T-cell (primary cell): ENCODE data around the gene RP9. TPM values are rescaled to one million over a fixed set of nuclear protein-coding genes. Genes with fewer than 3 reads are reported as not detected.

Experiments used
- ATAC-seq, 4 experiments: fragments of 200-7000 bp in 3 of 4; fragments of 150-1000 bp in 1 of 4; cut with Tn5 transposase; replicated peaks in 1 of 4; 1 replicate in 3 of 4; 2 replicates in 1 of 4; pipeline ENCODE4 v1.10.0; 2021; ENCODE audit warnings: moderate library complexity in 3 of 4, mild to moderate bottlenecking in 2 of 4, moderate number of reproducible peaks in 1 of 4
- CTCF ChIA-PET, 2 donors: fragments of 300-600 bp; sonication (Branson Sonifier 250); formaldehyde crosslinking; loops; one replicate each; lab custom pipeline; 2022; ENCODE audit warnings: antibody characterized with exemption in 2 of 2; lab: Charles Lee
- POLR2A ChIA-PET, 2 donors: fragments of 300-600 bp; sonication (Branson Sonifier 250); formaldehyde crosslinking; loops; one replicate each; lab custom pipeline; 2022; ENCODE audit warnings: antibody characterized with exemption in 2 of 2; lab: Charles Lee
- DNase-seq, 35 experiments: peaks; one replicate each; pipeline versions ENCODE4 v3.0.0 to v3.0.0-alpha.2; 2013 to 2023
- H3K27ac ChIP-seq: one replicate; pipeline ENCODE4 v1.5.1; 2013; ENCODE audit warnings: low read length
- H3K27me3 ChIP-seq, 2 experiments: replicated peaks in 1 of 2; 1 replicate in 1 of 2; 2 replicates in 1 of 2; pipeline versions ENCODE4 v1.6.1 to v1.7.0; 2013; ENCODE audit warnings: low read length in 1 of 2, mixed read lengths in 1 of 2; ENCODE audit not compliant: control insufficient read depth in 2 of 2, insufficient read depth in 2 of 2; ENCODE audit errors: extremely low read depth in 1 of 2
- H3K36me3 ChIP-seq, 2 donors: 1 replicate in 1 of 2; 2 replicates in 1 of 2; pipeline versions ENCODE4 v1.6.1 to v1.7.0; 2013; ENCODE audit warnings: low read length in 1 of 2; ENCODE audit not compliant: control insufficient read depth in 2 of 2, insufficient read depth in 1 of 2; ENCODE audit errors: extremely low read depth in 1 of 2
- H3K4me1 ChIP-seq, 2 experiments: 1 replicate in 1 of 2; 2 replicates in 1 of 2; pipeline versions ENCODE4 v1.6.1 to v1.7.0; 2013; ENCODE audit warnings: low read length in 2 of 2, mixed read lengths in 1 of 2; ENCODE audit not compliant: insufficient read depth in 2 of 2, control insufficient read depth in 1 of 2; ENCODE audit errors: extremely low read depth in 1 of 2
- H3K4me3 ChIP-seq, 2 donors: 1 replicate in 1 of 2; 2 replicates in 1 of 2; pipeline versions ENCODE4 v1.5.1 to v1.7.0; 2013; ENCODE audit warnings: mild to moderate bottlenecking in 2 of 2, low read length in 1 of 2, moderate library complexity in 1 of 2; ENCODE audit not compliant: control insufficient read depth in 1 of 2; ENCODE audit errors: extremely low read depth in 1 of 2
- H3K9me3 ChIP-seq: 2 replicates; pipeline ENCODE4 v1.7.0; 2013
- H3K27ac Mint-ChIP-seq, 2 donors: one replicate each; pipeline ENCODE4 v1.8.0; 2020 to 2021; ENCODE audit warnings: mild to moderate bottlenecking in 2 of 2, mixed read lengths in 2 of 2
- H3K27me3 Mint-ChIP-seq, 2 donors: one replicate each; pipeline ENCODE4 v1.8.0; 2021 to 2022; ENCODE audit warnings: mixed read lengths in 2 of 2
- H3K36me3 Mint-ChIP-seq: one replicate; pipeline ENCODE4 v1.8.0; 2021; ENCODE audit warnings: mixed read lengths
- H3K4me1 Mint-ChIP-seq, 3 donors: one replicate each; pipeline ENCODE4 v1.8.0; 2020 to 2022; ENCODE audit warnings: mixed read lengths in 3 of 3, mild to moderate bottlenecking in 1 of 3
- H3K4me3 Mint-ChIP-seq, 3 donors: one replicate each; pipeline ENCODE4 v1.8.0; 2020 to 2022; ENCODE audit warnings: mild to moderate bottlenecking in 3 of 3, mixed read lengths in 3 of 3, moderate library complexity in 3 of 3
- H3K9me3 Mint-ChIP-seq, 3 donors: one replicate each; pipeline ENCODE4 v1.8.0; 2020 to 2022; ENCODE audit warnings: mixed read lengths in 3 of 3
- whole genome bisulfite sequencing: methylation state at CpG from one replicate; pipeline ENCODE4 v1.1.5; 2013; ENCODE audit warnings: missing lambda C conversion rate; ENCODE audit not compliant: insufficient coverage; 5-methylcytosine and 5-hydroxymethylcytosine counted together
- total RNA-seq, 35 experiments: library from RNA in 6 of 35; stranded (reverse) in 6 of 35; fragments of 120-200 nt in 1 of 35; gene quantifications; one replicate each; pipeline versions ENCODE4 v1.2.1 to v1.2.4 and lab custom pipeline; 2013 to 2026

RP9 gene
- total RNA-seq, 5 donors from 2014 or later (not counting 1 experiment from before 2014, with no cell fraction given), result 14.7 to 18.3 (median 17.0) TPM

DNA sequence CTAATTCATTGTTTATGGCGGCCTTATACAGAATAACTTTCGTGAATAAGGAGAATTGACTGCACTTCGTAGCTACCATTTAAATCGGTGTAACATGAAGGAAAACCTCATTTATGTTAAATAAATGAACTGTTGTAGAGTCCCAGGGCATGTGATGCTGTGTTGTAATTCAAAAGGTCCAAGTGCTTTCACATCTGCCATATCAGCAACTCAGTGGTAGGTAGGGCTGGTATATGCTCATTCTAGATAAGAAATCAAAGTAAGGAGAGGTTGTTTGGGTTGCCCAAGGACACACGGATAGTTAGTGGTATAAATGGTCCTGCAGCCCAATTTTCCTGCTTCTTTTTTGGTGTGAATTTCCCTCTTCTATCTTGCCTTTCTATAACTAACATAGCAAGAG, 36.0 kb upstream of the RP9 start:
- no peak overlapping the region for H3K27ac ChIP-seq
- no peak overlapping the region for H3K4me3 Mint-ChIP-seq
- peaks cover 0 to 5% (median 0%) of the 10 kb centered on the region in 3 donors for H3K9me3 Mint-ChIP-seq
- no peaks in the 10 kb centered on the region for H3K27me3 Mint-ChIP-seq
- WGBS, result 97% methylated on average over 4 of the region's 5 CpGs
- CTCF ChIA-PET, result no interaction called here
- ATAC-seq, result no peak
- H3K27ac Mint-ChIP-seq, result no peak overlapping the region
- POLR2A ChIA-PET, result no interaction called here
- DNase-seq, result no peak
- no peaks in the 10 kb centered on the region for H3K9me3 ChIP-seq
- peaks cover 38% of the 10 kb centered on the region for H3K36me3 Mint-ChIP-seq
- H3K4me1 Mint-ChIP-seq, result peaks cover 5 to 11% (median 9%) of the 10 kb centered on the region in 3 donors
- H3K4me1 ChIP-seq, result no peaks in the 10 kb centered on the region
- H3K36me3 ChIP-seq, result no peaks in the 10 kb centered on the region
- no peak overlapping the region for H3K4me3 ChIP-seq
- no peaks in the 10 kb centered on the region for H3K27me3 ChIP-seq

DNA sequence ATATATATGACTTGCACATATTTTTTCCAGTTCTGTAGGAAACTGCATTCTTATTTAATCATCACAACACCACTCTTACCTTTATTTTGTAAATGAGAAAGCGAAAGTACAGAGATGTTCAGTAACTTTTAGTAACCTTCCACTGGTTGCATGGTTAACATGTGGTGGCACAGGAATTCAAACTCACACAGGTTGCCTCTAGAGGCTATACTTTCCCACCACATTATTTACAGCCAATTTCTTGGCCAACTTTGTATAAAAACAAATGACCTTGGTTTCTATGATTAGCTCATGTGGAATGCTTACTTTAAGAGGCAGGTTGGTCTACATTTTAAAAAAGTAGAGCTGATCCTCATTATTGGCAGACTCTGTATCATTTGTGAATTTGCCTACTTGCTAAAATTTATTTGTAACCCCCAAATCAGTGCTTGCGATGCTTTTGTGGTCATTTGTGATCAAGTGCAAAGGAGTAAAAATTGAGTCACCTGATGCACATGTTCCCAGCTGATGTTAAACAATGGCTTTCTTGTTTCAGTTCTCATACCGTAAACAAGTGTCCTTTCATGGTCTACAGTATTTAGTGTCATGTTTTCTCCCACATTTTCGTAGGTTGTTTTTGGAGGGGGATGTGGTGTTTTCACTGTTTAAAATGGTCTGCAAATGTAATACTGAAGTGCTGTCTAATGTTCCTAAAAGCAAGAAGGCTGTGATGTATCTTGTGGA, 35.0 kb upstream of the RP9 start:
- no peaks in the 10 kb centered on the region for H3K36me3 ChIP-seq
- no peak overlapping the region for H3K4me3 Mint-ChIP-seq
- no peaks in the 10 kb centered on the region for H3K9me3 ChIP-seq
- H3K27ac ChIP-seq, result no peak overlapping the region
- no peak for ATAC-seq
- H3K4me3 ChIP-seq, result no peak overlapping the region
- POLR2A ChIA-PET, result interaction anchor here (0.5 to 0.6 kb wide), 2 partner anchors 35 to 653 kb away, joined by 4 to 6 read pairs; partner anchors contain the start of gene RP9 (in 1 of the 2)
- peaks cover 6 to 13% (median 12%) of the 10 kb centered on the region in 3 donors for H3K4me1 Mint-ChIP-seq
- H3K27me3 Mint-ChIP-seq, result no peaks in the 10 kb centered on the region
- H3K27me3 ChIP-seq, result no peaks in the 10 kb centered on the region
- peaks cover 39% of the 10 kb centered on the region for H3K36me3 Mint-ChIP-seq
- peaks cover 0 to 5% (median 0%) of the 10 kb centered on the region in 3 donors for H3K9me3 Mint-ChIP-seq
- 73% methylated on average over 2 of the region's 4 CpGs for WGBS
- DNase-seq, result no peak
- no peak overlapping the region for H3K27ac Mint-ChIP-seq
- no peaks in the 10 kb centered on the region for H3K4me1 ChIP-seq
- CTCF ChIA-PET, result no interaction called here

DNA sequence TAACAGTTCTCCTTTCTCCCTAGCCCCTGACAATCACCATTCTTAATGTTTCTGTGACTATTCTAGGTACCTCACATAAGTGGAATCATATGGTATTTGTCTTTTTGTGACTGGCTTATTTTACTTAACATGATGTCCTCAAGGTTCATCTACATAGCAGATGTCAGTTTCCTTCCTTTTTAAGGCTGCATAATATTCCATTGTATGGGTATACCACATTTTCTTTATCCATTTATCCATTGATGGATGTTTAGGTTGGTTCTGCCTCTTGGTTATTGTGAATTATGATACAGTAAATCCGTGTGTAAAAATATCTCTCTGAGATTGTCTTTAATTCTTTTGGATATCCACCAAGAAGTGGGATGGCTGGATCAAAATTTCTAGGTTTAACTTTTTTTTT, 33.4 kb upstream of the RP9 start:
- Mint-ChIP-seq H3K27ac (no peak overlapping the region), H3K27me3 (no peaks in the 10 kb centered on the region), H3K4me3 (no peak overlapping the region), H3K9me3 (peaks cover 0 to 5% (median 0%) of the 10 kb centered on the region in 3 donors), H3K4me1 (peaks cover 6 to 13% (median 12%) of the 10 kb centered on the region in 3 donors), H3K36me3 (peaks cover 37% of the 10 kb centered on the region)
- DNase-seq, result no peak
- no peak for ATAC-seq
- Histone ChIP-seq H3K27ac (no peak overlapping the region), H3K27me3 (no peaks in the 10 kb centered on the region), H3K4me3 (no peak overlapping the region), H3K4me1 (no peaks in the 10 kb centered on the region), H3K9me3 (no peaks in the 10 kb centered on the region), H3K36me3 (no peaks in the 10 kb centered on the region)
- WGBS, result no CpG with 5 or more reads among the region's 1 CpG
- CTCF ChIA-PET, result no interaction called here
- POLR2A ChIA-PET, result no interaction called here

DNA sequence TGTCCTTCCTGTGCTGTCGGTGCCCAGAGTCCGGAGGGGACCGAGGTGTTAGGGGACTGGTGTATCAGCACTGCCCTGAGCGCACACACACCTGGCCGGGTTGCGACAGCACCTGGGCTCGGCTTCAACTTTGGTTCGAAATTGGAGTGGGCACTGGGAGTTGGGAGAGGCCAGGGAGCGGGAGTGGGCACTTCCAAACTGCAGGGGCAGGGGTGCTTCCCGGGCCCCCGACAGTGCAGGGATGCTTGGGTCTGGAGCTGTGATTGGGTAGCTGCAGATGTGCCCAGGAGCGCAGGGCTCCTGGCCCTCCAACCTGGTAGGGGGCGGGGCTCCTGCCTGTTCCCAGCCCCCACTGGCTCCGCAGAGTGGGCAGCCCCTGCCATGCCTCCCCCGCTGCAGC, 27.9 kb upstream of the RP9 start:
- Mint-ChIP-seq H3K4me3 (no peak overlapping the region), H3K27ac (no peak overlapping the region), H3K27me3 (no peaks in the 10 kb centered on the region), H3K4me1 (peaks cover 10 to 20% (median 13%) of the 10 kb centered on the region in 3 donors), H3K36me3 (peaks cover 24% of the 10 kb centered on the region), H3K9me3 (peaks cover 0 to 8% (median 5%) of the 10 kb centered on the region in 3 donors)
- peaks cover 2% of the 10 kb centered on the region for H3K9me3 ChIP-seq
- no peaks in the 10 kb centered on the region for H3K27me3 ChIP-seq
- H3K4me1 ChIP-seq, result no peaks in the 10 kb centered on the region
- POLR2A ChIA-PET, result interaction anchor here in 1 of 2 donors (0.6 kb wide), 1 partner anchor 387 kb away, joined by 5 read pairs; no protein-coding TSS in a partner anchor
- DNase-seq (no peak), ATAC-seq (no peak)
- H3K4me3 ChIP-seq, result no peak overlapping the region
- WGBS, result 90% methylated on average over 11 of the region's 15 CpGs
- CTCF ChIA-PET, result interaction anchor here (0.6 to 1.4 kb wide), 3 partner anchors 27 to 203 kb away, joined by 3 read pairs; no protein-coding TSS in a partner anchor
- H3K36me3 ChIP-seq, result no peaks in the 10 kb centered on the region
- H3K27ac ChIP-seq, result no peak overlapping the region

DNA sequence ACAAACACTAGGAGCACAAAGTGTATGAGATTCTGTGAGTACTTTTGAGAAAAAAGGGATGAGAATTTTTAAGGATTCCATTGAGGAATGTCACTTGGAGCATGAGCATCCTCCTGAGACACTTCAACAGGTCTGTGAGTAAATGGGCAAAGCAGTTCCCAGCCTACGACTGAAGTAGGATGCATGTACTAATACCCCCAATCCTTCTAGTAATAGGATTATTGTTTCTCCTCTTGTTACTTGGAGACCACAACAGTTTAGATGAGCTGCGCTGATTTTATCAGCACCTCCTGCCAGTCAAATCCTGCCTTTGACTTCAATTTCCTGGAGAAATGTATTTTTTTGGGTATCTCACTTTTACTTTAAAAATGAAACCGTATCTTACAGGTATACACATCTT, 21.0 kb upstream of the RP9 start:
- DNase-seq (peak in 1 of 35 experiments; percentile 24), ATAC-seq (no peak)
- H3K9me3 Mint-ChIP-seq, result peaks cover 0 to under 1% (median 0%) of the 10 kb centered on the region in 3 donors
- H3K36me3 Mint-ChIP-seq, result peaks cover 6% of the 10 kb centered on the region
- no peaks in the 10 kb centered on the region for H3K27me3 Mint-ChIP-seq
- peak overlapping the region; percentile 90 to 94 for H3K4me3 ChIP-seq
- CTCF ChIA-PET, result interaction anchor here (1.2 to 2.2 kb wide), 3 partner anchors 20 to 22 kb away, joined by 4 to 9 read pairs (median 8); partner anchors contain the start of gene RP9 (in 2 of the 2)
- POLR2A ChIA-PET, result interaction anchor here in 1 of 2 donors (0.7 kb wide), 1 partner anchor 68 kb away, joined by 3 read pairs; no protein-coding TSS in a partner anchor
- no peaks in the 10 kb centered on the region for H3K9me3 ChIP-seq
- H3K4me3 Mint-ChIP-seq, result peak overlapping the region; percentile 95 to 97 (median 96)
- no CpG with 5 or more reads among the region's 3 CpGs for WGBS
- peaks cover 8 to 10% of the 10 kb centered on the region in 2 experiments for H3K4me1 ChIP-seq
- H3K4me1 Mint-ChIP-seq, result peaks cover 28 to 38% (median 29%) of the 10 kb centered on the region in 3 donors
- no peaks in the 10 kb centered on the region for H3K36me3 ChIP-seq
- no peak overlapping the region for H3K27ac ChIP-seq
- peak overlapping the region; percentile 89 to 91 for H3K27ac Mint-ChIP-seq
- no peaks in the 10 kb centered on the region for H3K27me3 ChIP-seq

DNA sequence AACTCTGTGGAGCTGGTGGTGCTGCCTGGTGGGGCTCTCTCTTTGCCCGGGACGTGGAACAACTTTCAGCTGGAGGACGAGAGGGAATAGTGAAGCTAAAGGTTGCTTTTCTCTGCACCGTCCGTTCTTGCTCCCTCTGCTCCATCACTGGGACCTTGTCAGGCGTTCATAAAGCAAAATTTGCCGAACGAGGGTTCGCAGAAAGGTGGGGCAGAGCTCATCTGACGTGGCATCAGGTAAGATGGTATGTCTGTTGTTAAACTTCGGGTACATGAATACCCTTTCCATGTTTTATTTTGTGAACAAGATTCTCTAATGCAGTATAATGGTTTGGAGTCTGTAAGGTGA, 20.6 kb upstream of the RP9 start:
- DNase-seq, result peak in 3 of 35 experiments; percentile 4 to 36 (median 15)
- peak overlapping the region; percentile 59 for H3K27ac ChIP-seq
- WGBS, result 0% methylated on average over 1 of the region's 11 CpGs
- ChIA-PET POLR2A (interaction anchor here in 1 of 2 donors (0.7 kb wide), 1 partner anchor 68 kb away, joined by 3 read pairs; no protein-coding TSS in a partner anchor), CTCF (interaction anchor here (0.5 to 2.2 kb wide), 4 partner anchors 20 to 62 kb away, joined by 3 to 9 read pairs (median 6); partner anchors contain the start of gene RP9 (in 2 of the 2))
- H3K4me3 ChIP-seq, result peak overlapping the region; percentile 90 to 94
- ATAC-seq, result peak; percentile 1 to 8 (median 3)
- peaks cover 28 to 34% (median 29%) of the 10 kb centered on the region in 3 donors for H3K4me1 Mint-ChIP-seq
- H3K4me1 ChIP-seq, result peaks cover 8 to 10% of the 10 kb centered on the region in 2 experiments
- no peaks in the 10 kb centered on the region for H3K27me3 Mint-ChIP-seq
- H3K36me3 Mint-ChIP-seq, result peaks cover 3% of the 10 kb centered on the region
- H3K9me3 Mint-ChIP-seq, result no peaks in the 10 kb centered on the region
- peak overlapping the region; percentile 89 to 91 for H3K27ac Mint-ChIP-seq
- H3K27me3 ChIP-seq, result no peaks in the 10 kb centered on the region
- H3K9me3 ChIP-seq, result no peaks in the 10 kb centered on the region
- H3K4me3 Mint-ChIP-seq, result peak overlapping the region; percentile 95 to 97 (median 96)
- H3K36me3 ChIP-seq, result no peaks in the 10 kb centered on the region
